Activated CD4-positive, alpha-beta T cell treated with anti-CD3 and anti-CD28 coated beads, Interleukin-2, amount 10 ng/mL, durations not matched to agents 24 days and 14 days (primary cell): Measurements from ENCODE around the gene NUDC. TPM values are rescaled to one million over a fixed set of nuclear protein-coding genes. Genes with fewer than 3 reads are reported as not detected.
"Not testable (repeated sequence)": the region's sequence is repeated elsewhere in the genome, so short reads cannot be mapped to it uniquely, and the experiment has no call there.

ENCODE experiments used
- DNase-seq: peaks from one replicate; pipeline ENCODE4 v3.0.0; 2022
- H3K27ac Mint-ChIP-seq: one replicate; pipeline ENCODE4 v1.8.0; 2022; ENCODE audit warnings: mild to moderate bottlenecking, mixed read lengths
- H3K27me3 Mint-ChIP-seq: one replicate; pipeline ENCODE4 v1.8.0; 2022; ENCODE audit warnings: mixed read lengths
- H3K36me3 Mint-ChIP-seq: one replicate; pipeline ENCODE4 v1.8.0; 2022; ENCODE audit warnings: low read depth, mild to moderate bottlenecking, mixed read lengths
- H3K4me1 Mint-ChIP-seq: one replicate; pipeline ENCODE4 v1.8.0; 2021; ENCODE audit warnings: mixed read lengths
- H3K4me3 Mint-ChIP-seq: one replicate; pipeline ENCODE4 v1.8.0; 2022; ENCODE audit warnings: mild to moderate bottlenecking, moderate library complexity, mixed read lengths
- H3K9me3 Mint-ChIP-seq: one replicate; pipeline ENCODE4 v1.8.0; 2021; ENCODE audit warnings: mixed read lengths
- intact Hi-C: fragments of 100-400 bp; cut with micrococcal nuclease; formaldehyde crosslinking; loops from one replicate; pipeline ENCODE4 v1.15.1; 2023
- total RNA-seq: library from RNA; stranded (reverse); gene quantifications from 2 replicates; pipeline ENCODE4 v1.2.3, GENCODE V29; 2022

Gene NUDC
- total RNA-seq, 1 donor from 2014 or later = 169 TPM

- Mint-ChIP-seq H3K27me3 (no peaks in the 10 kb centered on the region), H3K4me1 (peaks cover 32% of the 10 kb centered on the region), H3K36me3 (peaks cover 37% of the 10 kb centered on the region), H3K27ac (peak overlapping the region; percentile 99), H3K4me3 (peak overlapping the region; percentile 99), H3K9me3 (no peaks in the 10 kb centered on the region)
- no peak for DNase-seq
- intact Hi-C loops = no loop called here
Measured at GRCh38 chr1:26922901-26923300, 1.4 kb downstream of the NUDC start.

GRCh38 chr1:26923711-26924110 is 2.2 kb downstream of the NUDC start:
- peaks cover 44% of the 10 kb centered on the region for H3K36me3 Mint-ChIP-seq
- H3K4me3 Mint-ChIP-seq = peak overlapping the region; percentile 99
- peaks cover 32% of the 10 kb centered on the region for H3K4me1 Mint-ChIP-seq
- H3K9me3 Mint-ChIP-seq = no peaks in the 10 kb centered on the region
- no peaks in the 10 kb centered on the region for H3K27me3 Mint-ChIP-seq
- no peak for DNase-seq
- H3K27ac Mint-ChIP-seq = peak overlapping the region; percentile 99
- intact Hi-C loops = no loop called here

GRCh38 chr1:26932531-26932930 is 11.0 kb downstream of the NUDC start:
- DNase-seq = no peak
- Mint-ChIP-seq H3K4me3 (no peak overlapping the region), H3K9me3 (no peaks in the 10 kb centered on the region), H3K36me3 (peaks cover 43% of the 10 kb centered on the region), H3K4me1 (peaks cover 2% of the 10 kb centered on the region), H3K27me3 (no peaks in the 10 kb centered on the region), H3K27ac (no peak overlapping the region)
- intact Hi-C loops = no loop called here

GRCh38 chr1:26936823-26937222 is 15.3 kb downstream of the NUDC start:
- no peak overlapping the region for H3K27ac Mint-ChIP-seq
- no peaks in the 10 kb centered on the region for H3K9me3 Mint-ChIP-seq
- H3K4me3 Mint-ChIP-seq = no peak overlapping the region
- intact Hi-C loops = no loop called here
- no peaks in the 10 kb centered on the region for H3K27me3 Mint-ChIP-seq
- H3K36me3 Mint-ChIP-seq = peaks cover 41% of the 10 kb centered on the region
- H3K4me1 Mint-ChIP-seq = peaks cover 2% of the 10 kb centered on the region
- DNase-seq = no peak

- no peak overlapping the region for H3K4me3 Mint-ChIP-seq
- no peaks in the 10 kb centered on the region for H3K9me3 Mint-ChIP-seq
- H3K4me1 Mint-ChIP-seq = no peaks in the 10 kb centered on the region
- H3K27me3 Mint-ChIP-seq = no peaks in the 10 kb centered on the region
- H3K36me3 Mint-ChIP-seq = peaks cover 42% of the 10 kb centered on the region
- no peak for DNase-seq
- H3K27ac Mint-ChIP-seq = no peak overlapping the region
- intact Hi-C loops = no loop called here
Measured at GRCh38 chr1:26938004-26938658, 16.6 kb downstream of the NUDC start.

GRCh38 chr1:26938659-26939025 is 17.1 kb downstream of the NUDC start:
- H3K36me3 Mint-ChIP-seq = peaks cover 42% of the 10 kb centered on the region
- no peaks in the 10 kb centered on the region for H3K27me3 Mint-ChIP-seq
- no peak overlapping the region for H3K4me3 Mint-ChIP-seq
- no peaks in the 10 kb centered on the region for H3K9me3 Mint-ChIP-seq
- intact Hi-C loops = no loop called here
- no peaks in the 10 kb centered on the region for H3K4me1 Mint-ChIP-seq
- DNase-seq = no peak
- no peak overlapping the region for H3K27ac Mint-ChIP-seq

- no peaks in the 10 kb centered on the region for H3K9me3 Mint-ChIP-seq
- no peaks in the 10 kb centered on the region for H3K4me1 Mint-ChIP-seq
- DNase-seq = no peak
- intact Hi-C loops = no loop called here
- no peaks in the 10 kb centered on the region for H3K27me3 Mint-ChIP-seq
- peaks cover 47% of the 10 kb centered on the region for H3K36me3 Mint-ChIP-seq
- H3K27ac Mint-ChIP-seq = no peak overlapping the region
- H3K4me3 Mint-ChIP-seq = no peak overlapping the region
Measured at GRCh38 chr1:26941311-26941710, 19.8 kb downstream of the NUDC start.

GRCh38 chr1:26942656-26943055 is 21.1 kb downstream of the NUDC start:
- DNase-seq = no peak
- Mint-ChIP-seq H3K27me3 (no peaks in the 10 kb centered on the region), H3K27ac (no peak overlapping the region), H3K9me3 (no peaks in the 10 kb centered on the region), H3K36me3 (peaks cover 46% of the 10 kb centered on the region), H3K4me1 (no peaks in the 10 kb centered on the region), H3K4me3 (no peak overlapping the region)
- intact Hi-C loops = no loop called here

GRCh38 chr1:26945138-26945537 is 23.6 kb downstream of the NUDC start:
- DNase-seq = no peak
- no peak overlapping the region for H3K27ac Mint-ChIP-seq

GRCh38 chr1:26945728-26946127 is 24.2 kb downstream of the NUDC start:
- no peak overlapping the region for H3K4me3 Mint-ChIP-seq
- H3K27me3 Mint-ChIP-seq = no peaks in the 10 kb centered on the region
- intact Hi-C loops = no loop called here
- H3K9me3 Mint-ChIP-seq = no peaks in the 10 kb centered on the region
- H3K4me1 Mint-ChIP-seq = no peaks in the 10 kb centered on the region
- no peak overlapping the region for H3K27ac Mint-ChIP-seq
- no peak for DNase-seq
- H3K36me3 Mint-ChIP-seq = peaks cover 39% of the 10 kb centered on the region

More at GRCh38 chr1:26945138-26945537, 23.6 kb downstream of the NUDC start:
- no peaks in the 10 kb centered on the region for H3K4me1 Mint-ChIP-seq
- H3K36me3 Mint-ChIP-seq = peaks cover 39% of the 10 kb centered on the region
- intact Hi-C loops = no loop called here
- H3K9me3 Mint-ChIP-seq = no peaks in the 10 kb centered on the region
- no peak overlapping the region for H3K4me3 Mint-ChIP-seq
- H3K27me3 Mint-ChIP-seq = no peaks in the 10 kb centered on the region

- intact Hi-C loops = no loop called here
- Mint-ChIP-seq H3K4me1 (no peaks in the 10 kb centered on the region), H3K36me3 (peaks cover 36% of the 10 kb centered on the region), H3K4me3 (no peak overlapping the region), H3K9me3 (no peaks in the 10 kb centered on the region), H3K27ac (no peak overlapping the region), H3K27me3 (no peaks in the 10 kb centered on the region)
- no peak for DNase-seq
Measured at GRCh38 chr1:26946270-26946669, 24.7 kb downstream of the NUDC start.

- H3K4me3 Mint-ChIP-seq, intact Hi-C loops, H3K9me3 Mint-ChIP-seq, DNase-seq, H3K27ac Mint-ChIP-seq, H3K4me1 Mint-ChIP-seq, H3K27me3 Mint-ChIP-seq: not testable (repeated sequence)
- peaks cover 20% of the 10 kb centered on the region for H3K36me3 Mint-ChIP-seq
Measured at GRCh38 chr1:26948725-26949057, 27.1 kb downstream of the NUDC start.

- no peaks in the 10 kb centered on the region for H3K9me3 Mint-ChIP-seq
- intact Hi-C loops = no loop called here
- peaks cover 20% of the 10 kb centered on the region for H3K36me3 Mint-ChIP-seq
- no peaks in the 10 kb centered on the region for H3K27me3 Mint-ChIP-seq
- no peak for DNase-seq
- no peak overlapping the region for H3K4me3 Mint-ChIP-seq
- no peaks in the 10 kb centered on the region for H3K4me1 Mint-ChIP-seq
- no peak overlapping the region for H3K27ac Mint-ChIP-seq
Measured at GRCh38 chr1:26949266-26949925, 27.9 kb downstream of the NUDC start.

- Mint-ChIP-seq H3K9me3 (no peaks in the 10 kb centered on the region), H3K27me3 (no peaks in the 10 kb centered on the region), H3K27ac (no peak overlapping the region), H3K4me1 (no peaks in the 10 kb centered on the region), H3K4me3 (no peak overlapping the region), H3K36me3 (peaks cover 20% of the 10 kb centered on the region)
- no peak for DNase-seq
- intact Hi-C loops = no loop called here
Measured at GRCh38 chr1:26949926-26950319, 28.4 kb downstream of the NUDC start.

- DNase-seq = no peak
- peaks cover 13% of the 10 kb centered on the region for H3K36me3 Mint-ChIP-seq
- no peaks in the 10 kb centered on the region for H3K4me1 Mint-ChIP-seq
- intact Hi-C loops = no loop called here
- H3K4me3 Mint-ChIP-seq = no peak overlapping the region
- H3K27ac Mint-ChIP-seq = no peak overlapping the region
- no peaks in the 10 kb centered on the region for H3K9me3 Mint-ChIP-seq
- no peaks in the 10 kb centered on the region for H3K27me3 Mint-ChIP-seq
Measured at GRCh38 chr1:26950602-26951001, 29.1 kb downstream of the NUDC start.
